GM18499 (cell line): ENCODE results near the gene IWS1.
"Not testable (repeated sequence)": the region's sequence is repeated elsewhere in the genome, so short reads cannot be mapped to it uniquely, and the experiment has no call there.

Source experiments
- ATAC-seq: cut with Tn5 transposase; IDR thresholded peaks from one replicate; pipeline ENCODE4 v1.9.1; 2021; ENCODE audit warnings: moderate number of reproducible peaks; ENCODE audit not compliant: insufficient read depth, unreplicated experiment

IWS1 gene

DNA sequence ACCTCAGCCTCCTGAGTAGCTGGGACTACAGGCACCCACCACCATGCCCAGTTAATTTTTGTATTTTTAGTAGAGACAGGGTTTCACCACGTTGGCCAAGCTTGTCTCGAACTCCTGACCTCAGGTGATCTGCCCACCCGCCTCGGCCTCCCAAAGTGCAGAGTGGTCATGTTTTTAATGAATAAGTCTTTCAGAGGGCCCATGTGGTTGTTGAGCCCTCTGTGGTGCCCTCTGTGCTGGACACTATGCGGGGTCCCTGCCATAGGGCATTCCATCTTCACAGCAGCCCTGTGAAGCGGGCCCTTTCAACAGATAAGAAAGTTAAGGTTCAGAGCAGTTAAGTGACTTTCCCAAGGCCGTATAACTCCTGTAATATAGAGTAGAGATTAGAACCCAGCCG lies 35.1 kb upstream of the IWS1 start:
- ATAC-seq: no peak

GRCh38 chr2:127560931-127561280 lies 34.6 kb upstream of the IWS1 start:
- no peak for ATAC-seq

DNA sequence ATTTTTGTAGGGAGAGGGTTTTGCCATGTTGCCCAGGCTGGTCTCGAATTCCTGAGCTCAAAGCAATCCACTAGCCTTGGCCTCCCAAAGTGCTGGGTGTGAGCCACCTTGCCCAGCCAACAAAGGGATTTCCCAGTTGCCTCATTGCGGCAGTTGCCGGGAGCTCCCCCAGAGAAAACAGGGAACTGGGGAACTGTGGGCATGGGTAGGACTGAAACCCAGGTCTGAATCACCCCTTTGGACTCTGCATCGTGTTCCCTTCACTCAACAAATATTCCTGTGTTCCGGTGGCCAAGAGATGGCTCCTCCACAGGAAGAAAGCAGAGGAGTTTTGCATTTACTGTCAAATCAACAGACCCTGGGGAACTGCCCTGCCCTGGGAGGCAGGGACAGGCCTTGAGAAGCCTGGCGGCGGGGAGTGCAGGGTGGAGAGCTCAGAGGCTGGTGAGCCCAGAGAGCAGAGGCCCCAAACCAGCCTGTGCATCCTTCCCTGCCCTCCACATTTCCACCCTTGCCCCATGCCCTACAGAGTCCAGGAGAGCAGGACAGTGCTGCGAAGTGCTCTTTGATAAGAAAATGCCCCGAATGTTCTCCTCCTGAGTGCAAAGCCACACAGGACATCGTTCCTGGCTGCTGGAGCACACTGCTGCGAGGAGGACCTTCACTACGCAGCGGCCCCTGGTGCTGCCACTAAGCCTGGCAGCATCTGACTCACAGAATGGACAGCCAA lies 34.1 kb upstream of the IWS1 start:
- no peak for ATAC-seq

DNA sequence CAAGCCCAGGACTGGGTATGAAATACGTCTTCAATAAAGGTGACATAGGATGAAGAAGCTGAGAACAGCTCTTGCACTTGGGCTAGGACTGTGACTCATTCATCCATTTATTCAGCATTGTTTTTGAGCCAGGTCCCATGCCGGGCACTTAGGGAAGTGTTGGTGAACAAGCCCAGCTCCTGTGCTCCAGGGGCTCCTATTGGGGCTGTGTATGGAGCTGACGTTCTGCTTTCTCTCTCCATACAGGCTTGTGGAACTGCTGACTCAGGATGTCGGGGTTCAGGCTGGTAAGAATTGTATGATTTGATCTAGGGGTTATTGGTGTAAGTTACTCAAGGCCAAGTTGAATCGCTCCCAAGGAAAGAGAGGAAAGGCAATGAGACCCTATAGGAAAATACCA lies 33.2 kb upstream of the IWS1 start:
- ATAC-seq: no peak

GRCh38 chr2:127558911-127559310 lies 32.6 kb upstream of the IWS1 start:
- no peak for ATAC-seq

DNA sequence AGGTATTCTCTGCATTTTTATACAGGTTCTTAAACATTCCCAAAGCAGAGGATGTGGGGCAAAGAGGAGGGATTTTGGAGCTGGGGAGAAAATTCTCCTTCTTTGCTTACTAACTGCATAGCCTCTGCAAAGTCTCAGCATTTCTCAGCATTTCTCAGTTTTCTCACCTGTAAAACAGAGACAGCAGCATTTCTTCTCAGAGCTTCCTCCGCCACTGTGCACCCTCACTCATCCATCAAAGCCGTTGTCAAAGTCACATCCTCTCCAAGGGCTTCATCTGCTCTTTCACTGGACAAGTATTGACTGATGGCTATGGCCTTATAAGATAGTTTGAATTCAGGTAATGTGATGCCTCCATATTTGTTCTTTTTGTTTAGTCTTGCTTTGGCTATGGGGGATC lies 26.6 kb upstream of the IWS1 start:
- ATAC-seq: no peak

GRCh38 chr2:127552336-127552735 lies 26.0 kb upstream of the IWS1 start:
- ATAC-seq: no peak

DNA sequence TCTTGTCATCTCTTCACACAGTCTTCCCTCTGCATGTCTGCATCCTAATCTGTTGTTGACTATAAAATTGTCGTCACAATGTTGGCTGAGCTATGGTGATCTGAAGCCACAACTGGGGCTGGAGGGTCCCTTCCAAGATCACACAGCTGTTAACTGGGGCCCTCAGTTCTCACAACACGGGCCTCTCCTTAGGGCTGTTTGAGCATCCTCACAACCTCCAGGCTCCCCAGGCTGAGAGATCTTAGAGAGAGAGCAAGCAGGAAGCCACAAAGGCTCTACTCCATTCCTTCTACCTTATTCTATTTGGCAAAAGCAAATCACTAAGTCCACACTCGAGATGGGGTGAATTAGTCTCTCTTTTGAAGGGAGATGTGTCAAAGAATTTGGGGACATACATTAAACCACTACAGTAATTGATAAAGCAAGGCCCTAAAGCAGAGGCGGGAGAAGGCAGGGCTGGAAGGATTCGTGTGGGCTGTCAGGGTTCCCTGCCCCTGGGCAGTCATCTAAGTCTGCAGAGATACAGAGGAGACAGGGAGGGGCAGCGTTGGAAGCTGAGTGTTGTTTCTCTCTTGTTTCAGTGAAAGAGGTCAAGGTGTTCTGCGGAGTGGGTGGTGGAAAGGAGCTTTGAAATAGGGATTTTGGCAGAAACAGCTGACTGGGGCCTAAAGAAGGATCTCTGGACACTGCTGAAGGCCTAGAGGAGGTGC lies 25.1 kb upstream of the IWS1 start:
- no peak for ATAC-seq

DNA sequence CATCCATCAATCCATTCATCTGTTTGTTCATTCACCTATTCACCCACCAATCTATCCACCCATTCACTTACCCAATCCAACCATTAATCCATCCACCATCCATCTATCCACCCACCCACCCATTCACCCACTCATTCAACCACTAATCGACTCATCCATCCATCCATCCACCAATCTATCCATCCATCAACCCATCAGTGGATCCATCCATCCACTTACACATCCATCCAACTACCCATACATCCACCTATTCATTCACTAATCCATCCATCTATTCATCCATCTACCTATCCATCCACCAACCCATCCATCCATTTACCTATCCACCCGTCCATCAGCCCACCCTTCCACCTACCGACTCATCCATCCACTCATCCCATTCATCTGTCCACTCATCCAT lies 20.5 kb upstream of the IWS1 start:
- ATAC-seq: no peak

DNA sequence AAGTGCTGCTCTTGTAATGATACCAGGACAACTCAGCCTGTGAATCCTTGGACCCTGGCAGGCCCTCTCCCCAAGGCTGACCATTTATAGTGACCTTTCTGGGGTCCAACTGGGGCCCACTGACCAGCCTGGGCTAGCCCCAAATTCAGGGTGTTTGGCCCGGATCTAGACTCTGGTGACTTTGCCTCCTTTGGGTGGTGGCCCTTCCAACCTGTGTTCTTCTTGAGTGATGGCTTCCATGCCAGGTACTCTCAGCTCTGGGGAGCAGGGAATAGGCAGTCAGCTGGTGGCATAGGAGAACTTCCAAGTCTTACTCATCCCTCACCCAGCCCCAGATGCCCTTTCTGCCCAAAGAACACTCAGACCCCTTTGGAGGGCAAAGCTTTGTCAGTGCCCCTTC lies 19.5 kb upstream of the IWS1 start:
- no peak for ATAC-seq

- ATAC-seq: no peak
These were observed 18.9 kb upstream of the IWS1 start for GRCh38 chr2:127545189-127545588.

DNA sequence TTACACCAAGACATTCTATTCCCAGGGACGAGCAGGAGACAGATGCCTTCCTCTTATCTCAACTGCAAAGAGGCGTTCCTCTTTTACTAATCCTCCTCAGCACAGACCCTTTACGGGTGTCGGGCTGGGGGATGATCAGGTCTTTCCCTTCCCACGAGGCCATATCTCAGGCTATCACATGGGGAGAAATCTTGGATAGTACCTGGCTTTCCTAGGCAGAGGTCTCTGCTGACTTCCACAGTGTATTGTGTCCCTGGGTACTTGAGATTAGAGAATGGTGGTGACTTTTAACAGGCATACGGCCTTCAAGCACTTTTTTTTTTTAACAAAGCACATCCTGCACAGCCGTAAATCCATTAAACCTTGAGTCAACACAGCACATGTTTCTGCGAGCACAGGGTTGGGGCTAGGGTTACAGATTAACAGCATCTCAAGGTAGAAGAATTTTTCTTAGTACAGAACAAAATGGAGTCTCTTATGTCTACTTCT lies 16.8 kb upstream of the IWS1 start:
- not testable (repeated sequence) for ATAC-seq

DNA sequence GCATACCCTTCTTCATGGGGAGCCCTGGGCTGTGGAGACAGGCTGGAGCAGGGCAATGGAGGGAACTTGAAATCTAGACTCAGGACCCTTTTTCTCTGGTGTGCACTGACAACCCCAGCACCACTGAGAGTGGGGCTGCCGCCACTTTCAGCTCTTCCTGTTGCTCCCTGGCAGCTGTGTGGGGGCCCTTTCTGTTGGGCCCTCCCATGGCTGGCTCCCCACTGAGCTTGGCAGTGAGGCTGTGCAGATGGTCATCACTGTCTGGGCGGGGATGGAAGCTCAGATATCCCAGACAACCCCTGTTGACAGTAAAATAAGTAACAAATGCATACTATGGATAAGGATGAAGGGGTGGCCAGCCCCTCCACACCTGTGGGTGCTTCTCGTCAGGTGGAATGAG lies 15.9 kb upstream of the IWS1 start:
- no peak for ATAC-seq

DNA sequence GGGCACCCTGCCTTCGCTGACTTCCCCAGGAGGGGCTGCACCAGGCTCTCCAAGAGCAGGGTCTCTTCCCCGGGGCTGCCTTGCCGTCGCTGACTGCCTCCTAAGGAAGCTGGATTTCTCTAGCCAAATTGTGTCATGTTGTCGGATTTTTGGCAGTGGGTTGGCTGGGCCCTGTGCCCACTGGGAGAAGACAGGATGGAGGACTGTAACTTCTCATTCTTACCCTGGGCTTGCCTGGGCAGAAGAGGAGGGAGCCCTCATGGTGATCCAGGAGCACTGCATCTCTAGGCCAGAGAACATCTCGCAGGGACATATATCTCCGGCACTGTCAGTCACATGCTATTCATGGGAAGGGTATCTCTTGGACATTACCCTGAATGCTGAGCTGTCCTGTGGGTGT lies 15.5 kb upstream of the IWS1 start:
- ATAC-seq: no peak

GRCh38 chr2:127537644-127538043 lies 11.4 kb upstream of the IWS1 start:
- ATAC-seq: no peak

DNA sequence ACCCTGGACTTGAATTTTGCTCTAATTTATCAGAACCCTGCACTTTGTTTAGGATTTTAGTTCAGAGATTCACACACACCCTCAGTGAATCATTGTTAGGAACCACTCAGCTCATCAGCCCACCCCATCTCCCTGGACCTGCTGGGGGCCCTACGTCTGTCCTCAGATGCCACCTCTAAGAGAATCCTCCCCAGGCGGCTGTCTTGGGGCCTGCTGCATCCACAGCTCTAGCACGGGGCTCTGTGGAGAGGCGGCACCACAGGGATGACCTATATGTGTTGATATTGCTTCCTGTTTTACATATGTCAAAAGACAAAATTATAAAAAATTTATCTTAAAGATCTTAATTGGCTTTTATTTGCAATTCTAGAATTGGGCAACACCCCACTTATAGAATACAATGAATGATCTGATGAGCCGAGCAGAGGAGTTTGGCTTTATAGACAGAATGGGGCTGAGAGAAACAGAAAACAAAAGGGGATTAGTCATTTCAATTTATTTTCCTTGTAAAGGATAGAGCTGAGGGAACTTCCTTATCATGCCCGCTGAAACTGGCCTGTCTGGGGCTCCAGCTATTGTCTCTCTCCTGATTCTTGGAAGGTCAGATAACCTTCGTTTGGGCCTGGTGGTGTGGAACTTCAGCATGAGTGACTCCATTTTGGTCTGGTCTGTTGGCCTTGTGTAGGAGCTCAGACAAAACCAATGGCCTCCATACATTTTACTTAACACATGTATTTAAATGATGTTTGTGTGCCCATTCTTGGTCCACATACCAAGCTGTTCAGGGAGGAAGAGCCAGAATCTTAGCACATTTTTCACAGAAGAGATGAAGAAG lies 10.6 kb upstream of the IWS1 start:
- ATAC-seq: no peak

DNA sequence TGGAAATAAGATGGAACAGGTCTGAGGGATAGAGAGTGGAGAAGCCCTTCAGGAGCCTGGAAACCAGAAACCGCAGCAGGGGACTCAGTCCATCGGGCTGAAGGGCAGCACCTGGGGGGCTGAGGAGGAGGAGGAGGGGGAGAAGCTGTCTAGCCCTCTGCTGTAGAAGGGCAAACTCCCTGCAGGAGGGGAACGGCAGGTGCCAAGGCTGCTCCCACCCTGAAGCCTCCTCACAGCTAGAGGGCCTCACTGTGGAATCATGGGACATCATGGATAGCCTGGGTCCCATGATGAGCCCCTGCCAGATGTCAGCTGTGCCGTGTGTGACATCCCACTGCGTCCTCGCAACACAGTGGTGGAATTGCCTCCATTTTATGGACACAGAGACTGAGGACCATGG lies 9.6 kb upstream of the IWS1 start:
- no peak for ATAC-seq

GRCh38 chr2:127535422-127535901 lies 9.2 kb upstream of the IWS1 start, which contains the start of gene MYO7B:
Gene MYO7B, plus strand, starts transcription at chr2:127535683. Its CDS starts 24,040 bp downstream, at chr2:127559723.
- no peak for ATAC-seq

DNA sequence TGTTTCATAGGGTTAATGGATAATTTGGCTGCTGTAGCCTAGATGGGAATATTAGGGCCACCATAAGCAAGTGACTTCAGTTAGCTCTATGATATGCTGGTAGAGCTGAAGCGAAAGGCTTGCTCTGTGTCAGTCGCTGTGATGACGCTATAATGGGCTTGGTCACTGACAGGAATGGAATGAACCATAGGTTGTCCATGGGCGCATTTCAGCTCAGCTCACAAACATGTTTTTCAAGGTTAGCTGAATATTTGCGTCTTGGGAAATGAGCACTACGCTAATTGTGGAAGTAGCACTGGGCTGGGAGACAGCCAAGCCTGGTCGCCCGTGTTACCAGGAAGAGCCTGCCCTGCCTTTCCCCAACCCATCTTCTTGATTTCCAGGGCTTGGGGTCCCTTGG lies 6.0 kb upstream of the IWS1 start:
- no peak for ATAC-seq

GRCh38 chr2:127531221-127531648 lies 4.9 kb upstream of the IWS1 start:
- ATAC-seq: no peak
